Measurements from ENCODE around the gene BTBD2. TPM values are rescaled to one million over a fixed set of nuclear protein-coding genes. Genes with fewer than 3 reads are reported as not detected.

The BTBD2 gene
- total RNA-seq, 1 donor from 2014 or later = 62.0 TPM

GRCh38 chr19:1956868-1957492 lies 58.5 kb downstream of the BTBD2 start:
- Histone ChIP-seq H3K4me3 (no peak overlapping the region), H3K27me3 (ENCODE audit: low read depth) (no peaks in the 10 kb centered on the region), H3K9me3 (no peaks in the 10 kb centered on the region), H3K27ac (no peak overlapping the region), H3K36me3 (peaks cover 11% of the 10 kb centered on the region), H3K4me1 (no peaks in the 10 kb centered on the region)
- intact Hi-C loops (cut with DNase I) = no loop called here
- ATAC-seq = no peak
- no peak for DNase-seq
- no peak for TF ChIP-seq CTCF (IDR thresholded peaks at IDR 0.05)

- Histone ChIP-seq H3K36me3 (peaks cover 11% of the 10 kb centered on the region), H3K4me1 (no peaks in the 10 kb centered on the region), H3K9me3 (no peaks in the 10 kb centered on the region), H3K27ac (no peak overlapping the region), H3K27me3 (ENCODE audit: low read depth) (no peaks in the 10 kb centered on the region), H3K4me3 (no peak overlapping the region)
- intact Hi-C loops (cut with DNase I) = no loop called here
- no peak for TF ChIP-seq CTCF (IDR thresholded peaks at IDR 0.05)
- ATAC-seq (no peak), DNase-seq (no peak)
Measured at GRCh38 chr19:1956122-1956494, 59.4 kb downstream of the BTBD2 start.

GRCh38 chr19:1955171-1956121 lies 60.1 kb downstream of the BTBD2 start:
- H3K9me3 ChIP-seq = no peaks in the 10 kb centered on the region
- peaks cover 11% of the 10 kb centered on the region for H3K36me3 ChIP-seq
- no peaks in the 10 kb centered on the region for H3K27me3 ChIP-seq (ENCODE audit: low read depth)
- TF ChIP-seq CTCF (IDR thresholded peaks at IDR 0.05) = no peak
- intact Hi-C loops (cut with DNase I) = no loop called here
- H3K4me1 ChIP-seq = no peaks in the 10 kb centered on the region
- DNase-seq = no peak
- no peak overlapping the region for H3K27ac ChIP-seq
- H3K4me3 ChIP-seq = no peak overlapping the region
- peak in 1 of 2 donors; percentile 3 for ATAC-seq

- no peaks in the 10 kb centered on the region for H3K9me3 ChIP-seq
- peaks cover 11% of the 10 kb centered on the region for H3K36me3 ChIP-seq
- TF ChIP-seq CTCF (IDR thresholded peaks at IDR 0.05) = no peak
- no peaks in the 10 kb centered on the region for H3K27me3 ChIP-seq (ENCODE audit: low read depth)
- ATAC-seq (no peak), DNase-seq (no peak)
- no peaks in the 10 kb centered on the region for H3K4me1 ChIP-seq
- H3K27ac ChIP-seq = no peak overlapping the region
- intact Hi-C loops (cut with DNase I) = no loop called here
- H3K4me3 ChIP-seq = no peak overlapping the region
Measured at GRCh38 chr19:1954532-1954933, 61.0 kb downstream of the BTBD2 start.

- H3K4me1 ChIP-seq = no peaks in the 10 kb centered on the region
Measured at GRCh38 chr19:1953441-1954094, 61.9 kb downstream of the BTBD2 start.

More at GRCh38 chr19:1953441-1954094, 61.9 kb downstream of the BTBD2 start:
- Histone ChIP-seq H3K9me3 (no peaks in the 10 kb centered on the region), H3K4me3 (no peak overlapping the region), H3K27ac (no peak overlapping the region), H3K27me3 (ENCODE audit: low read depth) (no peaks in the 10 kb centered on the region), H3K36me3 (peaks cover 11% of the 10 kb centered on the region)
- no peak for ATAC-seq
- TF ChIP-seq CTCF (IDR thresholded peaks at IDR 0.05) = no peak
- intact Hi-C loops (cut with DNase I) = no loop called here
- DNase-seq = no peak
